WERI-Rb-1 (cell line): ENCODE results near the gene STRADA.

ENCODE experiments used
- DNase-seq: peaks from one replicate; pipeline ENCODE4 v3.0.0-alpha.2; 2020
- H3K27ac ChIP-seq: fragments of 250-450 bp; sonication (Bioruptor Pico); 2 replicates; pipeline ENCODE4 v1.5.1; 2020; ENCODE audit warnings: mild to moderate bottlenecking, moderate library complexity
- H3K27me3 ChIP-seq: fragments of 250-450 bp; sonication (Bioruptor Pico); 2 replicates; pipeline ENCODE4 v1.5.1; 2021; ENCODE audit warnings: mild to moderate bottlenecking, low read depth, moderate library complexity; ENCODE audit not compliant: insufficient read depth, severe bottlenecking
- H3K36me3 ChIP-seq: fragments of 250-450 bp; sonication (Bioruptor Pico); 2 replicates; pipeline ENCODE4 v1.5.1; 2020; ENCODE audit warnings: mild to moderate bottlenecking, moderate library complexity
- H3K4me3 ChIP-seq: 2 replicates; pipeline ENCODE4 v1.5.1; 2011; ENCODE audit warnings: low read depth, mild to moderate bottlenecking, control low read depth, low read length
- H3K9me3 ChIP-seq: fragments of 250-450 bp; sonication (Bioruptor Pico); 2 replicates; pipeline ENCODE4 v1.5.1; 2021; ENCODE audit warnings: mild to moderate bottlenecking, moderate library complexity; ENCODE audit not compliant: severe bottlenecking
- TF ChIP-seq, protein P1 (sequence below): IDR thresholded peaks from 2 replicates; pipeline ENCODE4 v1.5.1; 2011; ENCODE audit warnings: low read depth, mild to moderate bottlenecking, control low read depth, inconsistent platforms, low read length

Gene STRADA

DNA sequence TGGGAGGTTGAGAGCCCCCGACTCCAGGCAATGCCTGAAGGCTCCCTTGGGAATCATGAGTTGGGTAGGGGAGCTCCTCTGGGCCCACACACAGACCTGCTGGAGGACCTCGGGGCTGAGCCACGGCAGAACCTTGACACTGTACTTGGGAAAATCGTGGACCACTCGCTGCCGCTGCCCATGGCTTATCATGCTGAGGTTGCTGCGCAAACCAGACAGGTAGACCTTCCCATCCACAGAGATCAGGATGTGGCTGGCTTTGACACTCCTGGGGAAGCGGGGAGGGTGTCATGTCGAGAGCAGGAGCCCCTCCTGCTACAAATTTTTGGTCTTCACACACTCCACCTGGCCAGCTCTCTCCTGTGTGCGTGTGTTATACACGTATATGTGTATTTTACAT, 34.4 kb downstream of the STRADA start:
- TF ChIP-seq, protein P1, sequence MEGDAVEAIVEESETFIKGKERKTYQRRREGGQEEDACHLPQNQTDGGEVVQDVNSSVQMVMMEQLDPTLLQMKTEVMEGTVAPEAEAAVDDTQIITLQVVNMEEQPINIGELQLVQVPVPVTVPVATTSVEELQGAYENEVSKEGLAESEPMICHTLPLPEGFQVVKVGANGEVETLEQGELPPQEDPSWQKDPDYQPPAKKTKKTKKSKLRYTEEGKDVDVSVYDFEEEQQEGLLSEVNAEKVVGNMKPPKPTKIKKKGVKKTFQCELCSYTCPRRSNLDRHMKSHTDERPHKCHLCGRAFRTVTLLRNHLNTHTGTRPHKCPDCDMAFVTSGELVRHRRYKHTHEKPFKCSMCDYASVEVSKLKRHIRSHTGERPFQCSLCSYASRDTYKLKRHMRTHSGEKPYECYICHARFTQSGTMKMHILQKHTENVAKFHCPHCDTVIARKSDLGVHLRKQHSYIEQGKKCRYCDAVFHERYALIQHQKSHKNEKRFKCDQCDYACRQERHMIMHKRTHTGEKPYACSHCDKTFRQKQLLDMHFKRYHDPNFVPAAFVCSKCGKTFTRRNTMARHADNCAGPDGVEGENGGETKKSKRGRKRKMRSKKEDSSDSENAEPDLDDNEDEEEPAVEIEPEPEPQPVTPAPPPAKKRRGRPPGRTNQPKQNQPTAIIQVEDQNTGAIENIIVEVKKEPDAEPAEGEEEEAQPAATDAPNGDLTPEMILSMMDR, result no peak
- no peak for DNase-seq
- Histone ChIP-seq H3K36me3 (peaks cover 57% of the 10 kb centered on the region), H3K27me3 (no peaks in the 10 kb centered on the region), H3K9me3 (no peaks in the 10 kb centered on the region), H3K4me3 (no peak overlapping the region), H3K27ac (no peak overlapping the region)

DNA sequence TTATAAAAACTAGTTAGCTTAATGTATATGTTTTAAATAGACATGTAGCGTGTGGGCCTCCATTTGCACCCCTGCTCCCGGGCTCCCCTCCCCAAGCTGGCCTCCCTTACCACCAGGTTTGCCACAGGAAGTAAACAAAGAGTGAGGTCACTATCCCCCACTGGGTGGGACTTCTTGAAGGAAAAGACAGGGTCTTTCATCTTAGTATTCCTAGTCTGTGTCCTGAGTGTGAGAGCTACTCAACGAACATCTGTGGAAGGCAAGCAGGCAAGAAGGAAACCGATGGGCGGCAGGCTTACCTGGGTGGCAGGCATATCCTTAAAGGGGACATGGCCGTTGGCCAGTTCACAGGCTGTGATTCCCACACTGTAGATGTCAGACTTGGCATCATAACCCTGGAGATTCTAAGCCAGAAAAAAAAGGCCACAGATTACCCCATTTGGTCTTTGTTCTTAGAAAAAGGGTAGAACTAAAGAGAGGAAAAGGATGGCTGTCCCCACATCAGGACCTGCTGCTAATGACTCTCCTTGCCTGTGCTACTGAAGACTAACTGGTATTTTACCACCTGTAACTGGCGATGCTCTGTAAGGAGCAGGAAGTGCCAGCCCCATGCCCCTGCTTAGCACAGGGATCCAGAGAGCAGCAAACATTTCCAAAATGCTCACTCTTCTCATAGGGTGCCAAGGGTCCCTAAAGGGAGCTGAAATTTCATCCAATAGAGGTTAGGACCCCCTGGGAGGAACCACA, 35.1 kb downstream of the STRADA start:
- Histone ChIP-seq H3K27me3 (no peaks in the 10 kb centered on the region), H3K4me3 (no peak overlapping the region), H3K27ac (no peak overlapping the region), H3K9me3 (no peaks in the 10 kb centered on the region), H3K36me3 (peaks cover 52% of the 10 kb centered on the region)
- TF ChIP-seq, protein P1, result no peak
- DNase-seq, result no peak

DNA sequence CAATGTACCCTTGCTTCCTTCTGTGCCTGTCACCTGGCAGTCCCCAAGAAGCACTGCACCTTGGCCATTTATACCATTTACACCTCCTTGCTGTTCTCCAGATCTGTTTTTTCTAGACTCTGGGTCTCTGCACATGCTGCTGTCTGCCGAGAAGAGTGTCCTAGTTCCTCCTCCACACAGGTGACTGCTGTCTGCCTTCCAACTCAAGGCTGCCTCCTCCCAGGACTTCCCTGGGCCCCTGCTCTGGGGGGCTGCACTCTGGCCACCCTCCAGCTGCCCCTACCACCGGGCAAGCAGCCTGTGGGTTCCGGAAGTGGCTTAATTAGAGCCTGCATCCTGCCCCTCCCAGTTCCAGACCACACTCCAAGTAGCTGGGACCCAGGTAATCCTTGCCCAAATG, 35.9 kb downstream of the STRADA start:
- no peak overlapping the region for H3K27ac ChIP-seq
- H3K27me3 ChIP-seq, result no peaks in the 10 kb centered on the region
- H3K4me3 ChIP-seq, result no peak overlapping the region
- TF ChIP-seq, protein P1, result no peak
- H3K36me3 ChIP-seq, result peaks cover 47% of the 10 kb centered on the region
- DNase-seq, result no peak
- H3K9me3 ChIP-seq, result no peaks in the 10 kb centered on the region

DNA sequence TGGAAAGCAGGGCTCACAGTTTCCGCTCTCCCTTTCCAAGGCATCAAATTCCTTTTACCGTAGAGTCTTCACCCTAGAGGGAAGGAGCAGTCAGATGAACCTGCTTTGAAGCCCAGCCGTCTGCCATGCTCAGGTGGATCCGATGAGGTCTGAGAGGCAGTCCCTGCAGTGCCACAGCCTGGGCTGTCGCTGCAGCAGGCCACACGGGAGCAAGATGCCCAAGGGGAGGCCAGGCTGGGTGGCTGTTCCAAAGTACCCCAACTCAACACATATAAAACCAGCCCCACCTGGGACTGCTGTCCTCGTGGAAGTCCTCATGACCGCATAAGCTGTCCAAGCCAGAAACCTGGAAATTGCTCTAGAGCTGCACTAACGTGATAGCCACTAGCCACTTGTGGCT, 36.8 kb downstream of the STRADA start:
- Histone ChIP-seq H3K27ac (no peak overlapping the region), H3K4me3 (no peak overlapping the region), H3K27me3 (no peaks in the 10 kb centered on the region), H3K36me3 (peaks cover 39% of the 10 kb centered on the region), H3K9me3 (no peaks in the 10 kb centered on the region)
- TF ChIP-seq, protein P1, result no peak
- no peak for DNase-seq

DNA sequence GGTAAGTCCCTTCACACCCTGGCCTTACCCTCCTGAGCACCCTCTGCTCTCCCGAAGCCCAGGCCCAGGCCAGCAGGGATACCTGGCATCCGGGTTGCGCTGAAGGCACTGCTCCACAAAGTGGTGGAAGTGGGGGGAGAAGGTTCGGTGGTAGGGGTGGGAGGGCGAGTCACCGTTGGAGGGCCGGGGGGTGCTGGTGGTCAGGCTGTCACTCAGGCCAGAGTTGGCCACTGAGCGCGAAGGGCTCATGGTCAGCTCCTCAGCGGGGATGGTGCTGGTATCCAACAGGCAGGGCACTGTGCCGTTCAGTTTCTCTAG, 37.4 kb downstream of the STRADA start:
- TF ChIP-seq, protein P1, result no peak
- H3K9me3 ChIP-seq, result no peaks in the 10 kb centered on the region
- H3K4me3 ChIP-seq, result no peak overlapping the region
- H3K27me3 ChIP-seq, result no peaks in the 10 kb centered on the region
- no peak for DNase-seq
- peaks cover 33% of the 10 kb centered on the region for H3K36me3 ChIP-seq
- no peak overlapping the region for H3K27ac ChIP-seq
